B cell (primary cell): ENCODE measurements around the gene MON1B. TPM values are rescaled to one million over a fixed set of nuclear protein-coding genes. Genes with fewer than 3 reads are reported as not detected.

Source experiments
- ATAC-seq: fragments of 200-7000 bp; cut with Tn5 transposase; one replicate; pipeline ENCODE4 v1.10.0; 2021; ENCODE audit warnings: low read depth, mild to moderate bottlenecking, moderate number of reproducible peaks, moderate library complexity
- CTCF ChIA-PET: fragments of 350-600 bp; sonication (Branson Sonifier 250); formaldehyde crosslinking; loops from one replicate; lab custom pipeline; 2021; ENCODE audit warnings: antibody characterized with exemption, inconsistent platforms; lab: Charles Lee
- POLR2A ChIA-PET: fragments of 350-600 bp; sonication (Branson Sonifier 250); formaldehyde crosslinking; loops from one replicate; lab custom pipeline; 2021; ENCODE audit warnings: antibody characterized with exemption; lab: Charles Lee
- DNase-seq: peaks from one replicate; pipeline ENCODE4 v3.0.0; 2013
- H2AFZ ChIP-seq: 2 replicates; pipeline ENCODE4 v1.6.1; 2012; ENCODE audit warnings: mild to moderate bottlenecking, low read depth, low read length; ENCODE audit not compliant: insufficient read depth, poor library complexity, severe bottlenecking
- H3K27ac ChIP-seq, 2 donors: 1 replicate in 1 of 2; 2 replicates in 1 of 2; pipeline ENCODE4 v1.5.1; 2012 to 2013; ENCODE audit warnings: low read length in 2 of 2, mild to moderate bottlenecking in 2 of 2, moderate library complexity in 1 of 2
- H3K27me3 ChIP-seq, 4 experiments: fragments of 200-600 bp in 1 of 4; sonication (generic) in 1 of 4; replicated peaks in 1 of 4; 1 replicate in 2 of 4; 2 replicates in 2 of 4; pipeline versions ENCODE4 v1.6.1 to v1.7.0; 2013 to 2016; ENCODE audit warnings: low read length in 3 of 4, mild to moderate bottlenecking in 2 of 4, mixed read lengths in 1 of 4, moderate library complexity in 1 of 4; ENCODE audit not compliant: insufficient read depth in 4 of 4, control insufficient read depth in 3 of 4; ENCODE audit errors: control extremely low read depth in 1 of 4
- H3K36me3 ChIP-seq, 2 experiments: replicated peaks in 1 of 2; 1 replicate in 1 of 2; 2 replicates in 1 of 2; pipeline versions ENCODE4 v1.6.1 to v1.7.1; 2013; ENCODE audit warnings: low read length in 1 of 2; ENCODE audit not compliant: insufficient read depth in 2 of 2, control insufficient read depth in 1 of 2; ENCODE audit errors: control extremely low read depth in 1 of 2, extremely low read depth in 1 of 2
- H3K4me1 ChIP-seq, 2 donors: fragments of 200-600 bp in 1 of 2; sonication (generic) in 1 of 2; 1 replicate in 1 of 2; 2 replicates in 1 of 2; pipeline versions ENCODE4 v1.5.1 to v1.6.1; 2013 to 2017; ENCODE audit warnings: low read length in 2 of 2; ENCODE audit not compliant: control insufficient read depth in 2 of 2, insufficient read depth in 2 of 2
- H3K4me2 ChIP-seq: replicated peaks from 2 replicates; pipeline ENCODE3; 2012; ENCODE audit warnings: mild to moderate bottlenecking, low read depth, low read length; ENCODE audit not compliant: poor library complexity, severe bottlenecking
- H3K4me3 ChIP-seq, 5 experiments: fragments of 200-600 bp in 1 of 5; sonication (generic) in 1 of 5; 1 replicate in 3 of 5; 2 replicates in 2 of 5; pipeline versions ENCODE4 v1.5.1 to v1.7.0; 2011 to 2016; ENCODE audit warnings: low read length in 4 of 5, mild to moderate bottlenecking in 4 of 5, low read depth in 2 of 5, control low read depth in 1 of 5, moderate library complexity in 1 of 5; ENCODE audit not compliant: insufficient read depth in 1 of 5; ENCODE audit errors: control extremely low read depth in 1 of 5, extremely low read depth in 1 of 5
- H3K79me2 ChIP-seq: fragments of 200-600 bp; sonication (generic); one replicate; pipeline ENCODE4 v1.6.0; 2016; ENCODE audit warnings: low read length; ENCODE audit not compliant: control insufficient read depth, insufficient read depth
- H3K9ac ChIP-seq: fragments of 200-600 bp; sonication (generic); 2 replicates; pipeline ENCODE4 v1.6.1; 2017; ENCODE audit warnings: mild to moderate bottlenecking, low read length, moderate library complexity
- H3K9me3 ChIP-seq, 3 donors: one replicate each; pipeline versions ENCODE4 v1.6.1 to v1.7.1; 2013; ENCODE audit warnings: low read length in 2 of 3; ENCODE audit not compliant: control insufficient read depth in 2 of 3, insufficient read depth in 1 of 3; ENCODE audit errors: control extremely low read depth in 1 of 3
- H4K20me1 ChIP-seq: 2 replicates; pipeline ENCODE4 v1.6.0; 2012; ENCODE audit warnings: mild to moderate bottlenecking, low read length; ENCODE audit not compliant: insufficient read depth, control insufficient read depth, poor library complexity, severe bottlenecking
- H3K27ac Mint-ChIP-seq: one replicate; pipeline ENCODE4 v1.8.0; 2021; ENCODE audit warnings: mixed read lengths
- H3K27me3 Mint-ChIP-seq: one replicate; pipeline ENCODE4 v1.8.0; 2021; ENCODE audit warnings: mixed read lengths
- H3K4me1 Mint-ChIP-seq: one replicate; pipeline ENCODE4 v1.8.0; 2021; ENCODE audit warnings: mixed read lengths
- H3K4me3 Mint-ChIP-seq: one replicate; pipeline ENCODE4 v1.8.0; 2021; ENCODE audit warnings: mixed read lengths
- H3K9me3 Mint-ChIP-seq: one replicate; pipeline ENCODE4 v1.8.0; 2022; ENCODE audit warnings: mixed read lengths; ENCODE audit not compliant: insufficient read depth
- EZH2 ChIP-seq: IDR thresholded peaks from 2 replicates; pipeline ENCODE4 v1.6.1; 2012; ENCODE audit warnings: borderline replicate concordance, low read depth, mild to moderate bottlenecking, moderate library complexity, low read length; ENCODE audit not compliant: insufficient read depth, poor library complexity, severe bottlenecking
- WGBS: methylation state at CpG from one replicate; pipeline ENCODE4 v1.1.5; 2013; ENCODE audit warnings: missing lambda C conversion rate; ENCODE audit not compliant: insufficient coverage; 5-methylcytosine and 5-hydroxymethylcytosine counted together
- intact Hi-C: fragments of 100-400 bp; cut with micrococcal nuclease; formaldehyde crosslinking; loops from one replicate; pipeline ENCODE4 v1.10.0; 2022
- polyA plus RNA-seq: library from polyadenylated mRNA; depleted of rRNA; stranded (reverse); fragments of >200 nt; gene quantifications from 2 replicates; pipeline ENCODE4 v1.2.3, GENCODE V29; 2012
- total RNA-seq, 2 donors: library from RNA; stranded (reverse); fragments of 120-200 nt in 1 of 2; gene quantifications; 1 replicate in 1 of 2; 2 replicates in 1 of 2; pipeline versions ENCODE4 v1.2.3 to v1.2.4, GENCODE V29; 2013 to 2022
- TF ChIP-seq, protein P1 (sequence below): fragments of 200-600 bp; IDR thresholded peaks from one replicate; pipeline ENCODE4 v1.8.0; 2022; ENCODE audit warnings: antibody characterized with exemption, mild to moderate bottlenecking

Gene MON1B
- total and polyA plus RNA-seq, 2 donors (not counting 1 experiment from before 2014, with no cell fraction given): 35.0 to 79.1 TPM

DNA sequence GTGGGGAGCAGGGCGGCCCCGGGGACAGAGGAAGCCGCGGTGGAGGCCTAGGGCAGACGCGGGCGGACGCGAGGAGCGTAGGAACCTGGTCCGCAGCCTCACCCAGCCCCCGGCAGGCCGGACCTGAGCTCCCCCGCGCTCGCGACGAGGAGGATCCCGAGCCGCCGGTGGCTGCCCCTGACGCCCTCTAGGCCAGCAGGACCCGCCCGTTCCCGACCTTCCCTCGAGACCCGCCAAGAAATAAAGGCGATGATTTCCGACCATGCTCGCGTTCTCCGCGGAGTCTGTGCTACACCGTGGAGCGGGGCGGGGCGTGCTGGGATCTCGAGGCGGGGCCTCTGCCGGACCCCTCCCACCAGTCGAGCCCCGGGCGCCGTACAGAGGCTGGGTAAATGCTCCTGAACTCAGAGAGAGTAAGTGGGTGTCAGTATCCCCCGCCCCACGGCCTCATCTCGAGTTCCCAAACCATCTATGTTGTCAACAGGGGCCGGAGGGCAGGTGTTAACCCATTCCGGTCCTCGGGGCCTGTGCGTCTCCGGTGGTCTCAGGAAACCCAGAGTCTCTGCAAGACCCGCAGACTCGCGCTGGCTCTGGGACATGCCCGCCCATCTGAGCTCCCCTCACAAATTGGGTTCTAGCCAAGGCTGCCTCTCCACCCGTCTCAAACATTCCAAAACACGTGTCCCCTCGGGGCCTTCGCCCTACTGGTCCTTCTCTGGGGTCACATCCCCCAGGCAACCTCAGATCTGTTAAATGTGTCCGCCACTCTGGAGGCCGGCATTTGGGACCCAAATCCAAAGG, 22.0 kb downstream of the MON1B start:
- WGBS: 19% methylated on average over 62 of the region's 62 CpGs
- H3K9me3 ChIP-seq: no peaks in the 10 kb centered on the region
- Mint-ChIP-seq H3K4me3 (peak overlapping the region; percentile 87), H3K27me3 (no peaks in the 10 kb centered on the region), H3K9me3 (no peaks in the 10 kb centered on the region), H3K4me1 (peaks cover 12% of the 10 kb centered on the region), H3K27ac (peak overlapping the region; percentile 71)
- DNase-seq (peak; percentile 79), ATAC-seq (peak; percentile 74)
- ChIA-PET CTCF (interaction anchor here (1.0 to 1.8 kb wide), 2 partner anchors 15 to 24 kb away, joined by 3 to 6 read pairs; no protein-coding TSS in a partner anchor), POLR2A (no interaction called here)
- peak overlapping the region; percentile 98 for H3K4me2 ChIP-seq
- no peaks in the 10 kb centered on the region for H3K27me3 ChIP-seq
- no peaks in the 10 kb centered on the region for H3K79me2 ChIP-seq
- peak overlapping the region; percentile 99 for H2AFZ ChIP-seq
- intact Hi-C loops: loop anchor here (1.0 to 2.0 kb wide), 2 partner anchors 23 to 24 kb away; no protein-coding TSS in a partner anchor
- H3K4me1 ChIP-seq: peaks cover 4 to 14% of the 10 kb centered on the region in 2 donors
- TF ChIP-seq, protein P1, sequence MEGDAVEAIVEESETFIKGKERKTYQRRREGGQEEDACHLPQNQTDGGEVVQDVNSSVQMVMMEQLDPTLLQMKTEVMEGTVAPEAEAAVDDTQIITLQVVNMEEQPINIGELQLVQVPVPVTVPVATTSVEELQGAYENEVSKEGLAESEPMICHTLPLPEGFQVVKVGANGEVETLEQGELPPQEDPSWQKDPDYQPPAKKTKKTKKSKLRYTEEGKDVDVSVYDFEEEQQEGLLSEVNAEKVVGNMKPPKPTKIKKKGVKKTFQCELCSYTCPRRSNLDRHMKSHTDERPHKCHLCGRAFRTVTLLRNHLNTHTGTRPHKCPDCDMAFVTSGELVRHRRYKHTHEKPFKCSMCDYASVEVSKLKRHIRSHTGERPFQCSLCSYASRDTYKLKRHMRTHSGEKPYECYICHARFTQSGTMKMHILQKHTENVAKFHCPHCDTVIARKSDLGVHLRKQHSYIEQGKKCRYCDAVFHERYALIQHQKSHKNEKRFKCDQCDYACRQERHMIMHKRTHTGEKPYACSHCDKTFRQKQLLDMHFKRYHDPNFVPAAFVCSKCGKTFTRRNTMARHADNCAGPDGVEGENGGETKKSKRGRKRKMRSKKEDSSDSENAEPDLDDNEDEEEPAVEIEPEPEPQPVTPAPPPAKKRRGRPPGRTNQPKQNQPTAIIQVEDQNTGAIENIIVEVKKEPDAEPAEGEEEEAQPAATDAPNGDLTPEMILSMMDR: no peak
- H3K36me3 ChIP-seq: no peaks in the 10 kb centered on the region
- no peaks in the 10 kb centered on the region for H4K20me1 ChIP-seq
- peak overlapping the region; percentile 85 for H3K9ac ChIP-seq
- H3K4me3 ChIP-seq: peak overlapping the region in 4 of 5 experiments; percentile 74 to 91 (median 84)
- peak overlapping the region; percentile 48 to 65 for H3K27ac ChIP-seq

DNA sequence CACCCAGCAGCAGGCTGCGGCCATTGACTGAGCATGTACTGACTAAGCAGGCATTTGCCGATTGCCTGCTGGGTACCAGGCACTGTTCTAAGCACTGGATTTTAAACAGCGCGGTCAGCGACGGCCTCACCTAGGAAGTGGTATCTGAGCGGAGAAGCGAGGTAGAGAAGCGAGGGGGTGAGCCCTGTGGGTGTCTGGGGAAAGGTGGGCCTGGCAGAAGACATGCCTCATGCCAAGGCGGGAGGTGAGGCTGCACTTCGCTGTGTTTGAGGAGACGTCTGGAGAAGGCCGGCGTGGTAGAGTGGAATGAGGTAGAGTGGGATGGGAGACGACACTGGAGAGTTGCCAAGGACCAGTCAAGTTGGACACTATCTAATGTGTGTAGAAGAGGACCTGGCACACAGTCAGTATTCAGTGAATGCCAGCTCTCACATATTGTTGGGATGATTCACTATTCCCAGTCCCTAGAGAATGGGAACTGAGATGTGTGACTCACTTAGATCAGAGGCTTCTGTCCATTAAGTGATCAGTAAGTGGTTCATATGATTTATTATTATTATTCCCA, 22.6 kb downstream of the MON1B start:
- no peak for ATAC-seq

More for the DNA sequence above, 22.6 kb downstream of the MON1B start:
- ChIA-PET POLR2A (no interaction called here), CTCF (interaction anchor here (1.8 kb wide), 1 partner anchor 23 kb away, joined by 6 read pairs; no protein-coding TSS in a partner anchor)
- H3K27me3 Mint-ChIP-seq: no peaks in the 10 kb centered on the region
- H3K4me3 ChIP-seq: no peak overlapping the region
- H3K9me3 Mint-ChIP-seq: no peaks in the 10 kb centered on the region
- no peaks in the 10 kb centered on the region for H4K20me1 ChIP-seq
- H3K27ac Mint-ChIP-seq: peak overlapping the region; percentile 77
- H3K9me3 ChIP-seq: no peaks in the 10 kb centered on the region
- no peaks in the 10 kb centered on the region for H3K79me2 ChIP-seq
- no peak overlapping the region for H2AFZ ChIP-seq
- no peak overlapping the region for H3K27ac ChIP-seq
- H3K4me2 ChIP-seq: peak overlapping the region; percentile 98
- H3K4me3 Mint-ChIP-seq: peak overlapping the region; percentile 87
- peaks cover 4 to 14% of the 10 kb centered on the region in 2 donors for H3K4me1 ChIP-seq
- no peaks in the 10 kb centered on the region for H3K27me3 ChIP-seq
- H3K9ac ChIP-seq: no peak overlapping the region
- H3K4me1 Mint-ChIP-seq: peaks cover 12% of the 10 kb centered on the region
- no peak for DNase-seq
- intact Hi-C loops: loop anchor here (2.0 kb wide), 1 partner anchor 23 kb away; no protein-coding TSS in a partner anchor
- over 99% methylated on average over 15 of the region's 15 CpGs for WGBS
- TF ChIP-seq, protein P1: no peak
- TF ChIP-seq EZH2: no peak
- no peaks in the 10 kb centered on the region for H3K36me3 ChIP-seq
